Tibial nerve (tissue), 4 donors: Measurements from ENCODE around the gene RAB40B.

Experiments
- CTCF ChIP-seq, 5 experiments: fragments of 200-600 bp in 3 of 5; fragments of 450-650 bp in 2 of 5; sonication (generic) in 3 of 5; IDR thresholded peaks; one replicate each; pipeline ENCODE4 v1.5.1; 2016 to 2019; ENCODE audit warnings: antibody characterized with exemption in 5 of 5, mild to moderate bottlenecking in 3 of 5, moderate library complexity in 2 of 5
- EP300 ChIP-seq, 2 donors: sonication (generic); formaldehyde crosslinking; IDR thresholded peaks; one replicate each; pipeline ENCODE4 v1.6.1; 2017; ENCODE audit warnings: antibody characterized with exemption in 2 of 2, mild to moderate bottlenecking in 1 of 2
- POLR2A ChIP-seq, 2 donors: fragments of 450-650 bp; IDR thresholded peaks; one replicate each; pipeline ENCODE4 v1.6.1; 2017; ENCODE audit warnings: antibody characterized with exemption in 2 of 2, mild to moderate bottlenecking in 2 of 2, moderate library complexity in 2 of 2

DNA sequence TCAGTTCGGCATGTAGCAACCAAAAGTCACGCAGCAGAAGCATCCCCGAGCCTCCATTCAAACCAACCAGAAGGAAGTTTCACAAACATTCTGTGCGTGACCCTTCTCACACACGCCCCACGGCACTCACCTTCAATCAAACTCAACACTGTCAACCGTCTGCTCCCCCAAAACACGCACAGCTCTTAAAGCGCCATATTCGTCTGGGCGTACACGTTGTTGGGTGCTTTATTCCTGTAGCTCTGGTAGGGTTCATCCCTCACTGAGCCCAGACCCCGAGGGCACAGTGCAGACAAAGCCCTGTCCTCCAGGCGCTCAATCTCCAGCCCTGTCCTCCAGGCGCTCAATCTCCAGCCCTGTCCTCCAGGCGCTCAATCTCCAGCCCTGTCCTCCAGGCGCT is 2.2 kb downstream of the RAB40B start:
- TF ChIP-seq CTCF (IDR thresholded peaks at IDR 0.05) (no peak), EP300 (IDR thresholded peaks at IDR 0.05) (no peak), POLR2A (IDR thresholded peaks at IDR 0.05) (no peak)
